HG03280 (cell line): Measurements from ENCODE around the gene KRTAP9-3.
"Not testable (repeated sequence)": the region's sequence is repeated elsewhere in the genome, so short reads cannot be mapped to it uniquely, and the experiment has no call there.

Experiments used
- ATAC-seq: cut with Tn5 transposase; IDR thresholded peaks from one replicate; pipeline ENCODE4 v1.9.1; 2021; ENCODE audit warnings: mild to moderate bottlenecking, moderate library complexity; ENCODE audit not compliant: unreplicated experiment

KRTAP9-3 gene

DNA sequence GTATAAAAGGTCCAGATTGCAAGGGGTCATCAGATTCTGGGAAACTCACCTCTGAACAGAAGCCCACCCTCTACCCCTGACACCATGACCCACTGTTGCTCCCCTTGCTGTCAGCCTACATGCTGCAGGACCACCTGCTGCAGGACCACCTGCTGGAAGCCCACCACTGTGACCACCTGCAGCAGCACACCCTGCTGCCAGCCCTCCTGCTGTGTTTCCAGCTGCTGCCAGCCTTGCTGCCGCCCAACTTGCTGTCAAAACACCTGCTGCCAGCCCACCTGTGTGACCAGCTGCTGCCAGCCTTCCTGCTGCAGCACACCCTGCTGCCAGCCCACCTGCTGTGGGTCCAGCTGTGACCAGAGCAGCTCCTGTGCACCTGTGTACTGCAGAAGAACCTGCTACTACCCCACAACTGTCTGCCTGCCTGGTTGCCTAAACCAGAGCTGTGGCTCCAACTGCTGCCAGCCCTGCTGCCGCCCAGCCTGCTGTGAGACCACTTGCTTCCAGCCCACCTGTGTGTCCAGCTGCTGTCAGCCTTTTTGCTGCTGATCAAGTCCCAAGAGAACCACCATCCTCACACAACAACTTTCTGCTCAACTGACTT is 17.5 kb downstream of the KRTAP9-3 start, which contains the start of gene KRTAP9-4:
KRTAP9-4 (plus strand) TSS at position 51 of the 604 bp plus-strand sequence; CDS start at position 85, 34 bp downstream.
- not testable (repeated sequence) for ATAC-seq

DNA sequence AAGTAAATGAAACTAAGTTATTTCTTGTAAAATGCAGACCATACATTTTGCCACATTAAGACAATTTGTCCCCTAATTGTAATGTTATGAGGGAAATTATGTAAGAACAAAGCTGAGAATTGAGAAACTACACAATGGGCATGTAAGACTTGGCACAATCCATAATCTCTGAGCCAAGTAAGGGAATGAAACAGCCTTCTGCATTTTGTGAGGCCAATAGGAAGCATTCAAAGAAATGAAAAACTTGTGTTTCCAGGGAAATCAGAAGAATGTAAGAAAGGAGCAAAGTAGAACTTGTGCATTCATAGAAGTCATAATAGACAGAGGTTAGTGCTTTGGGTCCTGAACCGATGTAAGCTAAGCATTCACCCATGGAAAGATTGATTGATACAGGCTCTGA is 19.0 kb downstream of the KRTAP9-3 start:
- ATAC-seq, result no peak

DNA sequence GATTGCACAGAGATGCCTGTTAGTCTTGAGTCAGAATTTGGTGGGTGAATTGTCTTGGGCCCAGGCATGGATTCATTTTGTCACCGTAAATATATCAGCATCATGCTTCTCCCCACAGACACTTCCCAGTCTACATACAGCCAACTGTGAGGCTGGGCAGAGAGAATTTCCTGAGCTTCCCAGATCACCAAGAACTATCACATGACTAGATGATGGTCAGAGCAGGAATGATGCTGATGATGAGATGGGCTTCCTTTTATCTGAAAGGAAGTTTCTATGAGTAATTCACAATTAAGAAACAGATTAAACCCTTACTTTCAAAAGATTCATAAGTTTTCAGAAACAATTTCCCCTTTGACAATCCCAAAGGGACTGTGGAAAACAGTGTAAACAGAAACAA is 22.6 kb downstream of the KRTAP9-3 start:
- no peak for ATAC-seq

- not testable (repeated sequence) for ATAC-seq
Measured at GRCh38 chr17:41255381-41256290, 23.4 kb downstream of the KRTAP9-3 start, which contains the start of gene KRTAP9-9. KRTAP9-9 (plus strand) TSS chr17:41255384.

GRCh38 chr17:41256291-41256685 is 24.0 kb downstream of the KRTAP9-3 start:
- no peak for ATAC-seq

DNA sequence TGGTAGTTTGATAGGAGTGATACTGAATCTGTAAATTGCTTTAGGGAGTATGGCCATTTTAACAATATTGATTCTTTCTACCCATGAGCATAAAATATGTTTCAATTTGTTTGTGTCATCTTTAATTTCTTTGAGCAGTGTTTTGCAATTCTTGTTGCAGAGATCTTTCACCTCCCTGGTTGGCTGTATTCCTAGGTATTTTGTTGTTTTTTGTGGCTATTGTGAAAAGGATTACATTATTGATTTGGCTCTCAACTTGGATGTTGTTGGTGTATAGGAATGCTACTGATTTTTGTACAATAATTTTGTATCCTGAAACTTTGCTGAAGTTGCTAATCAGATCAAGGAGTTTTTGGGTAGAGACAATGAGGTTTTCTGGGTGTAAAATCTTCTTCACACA is 26.2 kb downstream of the KRTAP9-3 start:
- ATAC-seq, result no peak

- ATAC-seq, result no peak
Measured at GRCh38 chr17:41263212-41263611, 31.0 kb downstream of the KRTAP9-3 start.

GRCh38 chr17:41264599-41264998 is 32.4 kb downstream of the KRTAP9-3 start:
- no peak for ATAC-seq

- no peak for ATAC-seq
Measured at GRCh38 chr17:41265078-41265477, 32.8 kb downstream of the KRTAP9-3 start, which contains the start of gene KRTAP9-6. KRTAP9-6 (plus strand) TSS chr17:41265378; CDS start chr17:41265378, 0 bp downstream.

GRCh38 chr17:41267711-41268110 is 35.5 kb downstream of the KRTAP9-3 start:
- ATAC-seq, result no peak

DNA sequence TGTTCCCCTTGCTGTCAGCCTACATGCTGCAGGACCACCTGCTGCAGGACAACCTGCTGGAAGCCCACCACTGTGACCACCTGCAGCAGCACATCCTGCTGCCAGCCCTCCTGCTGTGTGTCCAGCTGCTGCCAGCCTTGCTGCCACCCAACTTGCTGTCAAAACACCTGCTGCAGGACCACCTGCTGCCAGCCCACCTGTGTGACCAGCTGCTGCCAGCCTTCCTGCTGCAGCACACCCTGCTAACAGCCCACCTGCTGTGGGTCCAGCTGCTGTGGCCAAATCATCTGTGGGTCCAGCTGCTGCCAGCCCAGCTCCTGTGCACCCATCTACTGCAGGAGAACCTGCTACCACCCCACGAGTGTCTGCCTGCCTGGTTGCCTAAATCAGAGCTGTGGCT is 39.1 kb downstream of the KRTAP9-3 start:
- not testable (repeated sequence) for ATAC-seq

DNA sequence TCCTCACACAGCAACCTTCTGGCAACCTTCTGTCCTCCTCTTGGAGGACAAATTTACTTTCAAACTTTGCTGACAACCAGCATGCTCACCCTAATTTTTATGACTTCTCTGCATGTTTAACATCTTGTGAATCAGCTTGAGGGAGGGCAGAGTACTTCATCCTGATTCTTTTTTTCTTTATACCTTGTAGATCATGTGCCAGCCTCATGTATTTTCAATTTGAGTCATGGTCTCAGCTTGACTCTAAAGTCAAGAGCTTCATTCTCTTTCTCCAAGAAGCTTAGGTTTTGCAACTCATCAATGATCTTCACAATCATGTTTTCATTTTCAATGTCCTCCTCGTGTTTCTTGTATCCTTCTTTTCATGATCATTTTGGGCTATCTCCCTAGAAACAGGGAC is 39.6 kb downstream of the KRTAP9-3 start:
- ATAC-seq, result no peak

- not testable (repeated sequence) for ATAC-seq
Measured at GRCh38 chr17:41275648-41276190, 43.5 kb downstream of the KRTAP9-3 start, which contains the start of gene KRTAP9-7. KRTAP9-7 (plus strand) TSS chr17:41275698; CDS start chr17:41275698, 0 bp downstream.

DNA sequence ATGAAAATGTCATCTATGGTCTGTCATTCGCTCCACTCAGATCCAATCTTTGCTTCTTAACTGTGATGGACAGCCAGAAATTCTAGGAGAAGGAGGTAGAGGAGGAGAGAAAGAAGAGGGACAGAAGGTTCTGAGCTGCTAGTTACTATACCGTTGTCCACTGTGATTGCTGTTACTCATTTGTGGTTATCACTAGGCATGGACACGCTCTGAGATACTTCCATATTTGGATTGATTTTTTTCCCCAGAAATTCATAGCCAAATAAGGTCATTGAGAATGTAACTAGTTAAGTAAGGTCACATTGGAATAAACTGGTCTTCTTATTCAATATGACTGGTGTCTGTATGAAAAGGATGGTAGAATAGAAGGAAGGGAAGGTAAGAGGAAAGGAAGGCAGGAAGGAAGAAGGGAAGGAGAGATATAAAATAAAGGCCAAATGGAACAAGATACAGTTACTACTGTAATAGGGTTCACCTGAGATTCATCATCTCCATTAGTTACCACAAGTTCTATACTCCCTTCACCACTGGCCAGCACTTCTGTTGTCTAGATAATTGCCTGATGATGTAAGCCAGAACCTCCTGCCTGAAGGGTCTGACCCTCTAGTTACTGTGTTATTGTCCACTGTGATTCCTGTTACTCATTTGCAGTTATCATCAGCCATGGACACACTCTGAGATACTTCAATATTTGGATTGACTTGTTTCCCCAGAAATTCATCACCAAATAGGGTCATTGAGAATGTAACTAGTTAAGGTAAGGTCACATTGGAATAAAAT is 46.1 kb downstream of the KRTAP9-3 start:
- no peak for ATAC-seq
